T47D (cell line): Measurements from ENCODE around the gene FTHL17.

Source experiments
- DNase-seq, 2 experiments: peaks; one replicate each; pipeline versions ENCODE4 v3.0.0 to v3.0.0-alpha.2; 2011 to 2012; ENCODE audit warnings: low read depth in 1 of 2, low spot score in 1 of 2
- JUND ChIP-seq: IDR thresholded peaks from 2 replicates; pipeline ENCODE4 v1.6.1; 2012; ENCODE audit warnings: low read depth
- in situ Hi-C: cut with HindIII; loops from 2 replicates; pipeline ENCODE4 v1.10.0; 2016; ENCODE audit warnings: low sequenced_read_pairs, low pct_unique_long_range_greater_than_20kb

The FTHL17 gene

GRCh38 chrX:31071262-31071661 lies 579 bp downstream of the FTHL17 start:
- DNase-seq, result no peak
- in situ Hi-C loops, result no loop called here
- no peak for TF ChIP-seq JUND

- in situ Hi-C loops, result no loop called here
- no peak for DNase-seq
- no peak for TF ChIP-seq JUND
These were observed 1.8 kb downstream of the FTHL17 start for GRCh38 chrX:31070057-31070468.

- DNase-seq, result no peak
- in situ Hi-C loops, result no loop called here
- no peak for TF ChIP-seq JUND
These were observed 8.7 kb downstream of the FTHL17 start for GRCh38 chrX:31063114-31063513.

GRCh38 chrX:31061091-31061490 lies 10.8 kb downstream of the FTHL17 start:
- TF ChIP-seq JUND, result no peak
- in situ Hi-C loops, result no loop called here
- no peak for DNase-seq

- DNase-seq, result no peak
- no peak for TF ChIP-seq JUND
- in situ Hi-C loops, result no loop called here
These were observed 11.8 kb downstream of the FTHL17 start for GRCh38 chrX:31060016-31060415.

GRCh38 chrX:31058284-31058683 lies 13.6 kb downstream of the FTHL17 start:
- in situ Hi-C loops, result no loop called here
- DNase-seq, result no peak
- TF ChIP-seq JUND, result no peak

GRCh38 chrX:31057691-31058090 lies 14.2 kb downstream of the FTHL17 start:
- TF ChIP-seq JUND, result no peak
- in situ Hi-C loops, result no loop called here
- DNase-seq, result no peak

DNA sequence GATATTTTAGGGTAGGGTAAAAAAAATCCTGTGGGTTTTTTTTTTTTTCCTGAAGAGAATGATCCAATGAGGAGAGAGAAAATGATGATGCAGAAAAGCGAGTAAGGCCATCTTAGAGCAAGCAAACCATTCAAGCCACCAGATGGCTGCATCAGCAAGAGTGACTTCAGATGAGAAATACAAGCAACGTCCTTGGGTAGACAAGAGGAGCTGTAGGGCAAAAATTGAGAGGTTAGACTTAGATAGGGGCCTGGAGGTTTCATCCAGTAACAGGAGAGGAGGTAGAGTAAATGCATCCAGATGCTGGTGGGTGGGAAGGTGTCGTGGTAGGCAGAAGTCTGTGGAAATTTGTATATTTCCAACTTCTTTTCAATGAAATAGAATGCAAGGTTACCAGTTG lies 14.6 kb downstream of the FTHL17 start:
- in situ Hi-C loops, result no loop called here
- DNase-seq, result no peak
- TF ChIP-seq JUND, result no peak

GRCh38 chrX:31053621-31054020 lies 18.2 kb downstream of the FTHL17 start:
- in situ Hi-C loops, result no loop called here
- no peak for DNase-seq
- no peak for TF ChIP-seq JUND

DNA sequence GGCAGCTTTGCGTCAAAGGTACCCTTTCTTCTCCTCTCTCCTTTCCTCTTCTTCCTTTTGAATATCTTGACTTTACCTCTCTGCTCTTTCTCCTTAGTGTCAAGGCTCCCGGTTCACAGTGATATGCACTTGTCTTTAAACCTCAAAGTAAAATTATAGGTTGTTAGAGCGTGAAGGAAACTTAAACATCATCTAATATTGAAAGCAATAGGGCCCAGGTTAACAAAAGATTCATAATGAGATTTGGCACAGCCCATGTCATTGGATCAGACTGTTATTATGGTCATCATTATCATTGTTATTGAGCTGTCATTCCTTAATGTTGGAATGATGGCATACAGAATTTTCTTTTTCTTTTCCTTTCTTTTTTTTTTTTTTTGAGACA lies 32.5 kb downstream of the FTHL17 start:
- in situ Hi-C loops, result no loop called here
- TF ChIP-seq JUND, result no peak
- no peak for DNase-seq

- TF ChIP-seq JUND, result no peak
- in situ Hi-C loops, result no loop called here
- DNase-seq, result peak; percentile 9 to 46
These were observed 33.1 kb downstream of the FTHL17 start for GRCh38 chrX:31038575-31039326.

DNA sequence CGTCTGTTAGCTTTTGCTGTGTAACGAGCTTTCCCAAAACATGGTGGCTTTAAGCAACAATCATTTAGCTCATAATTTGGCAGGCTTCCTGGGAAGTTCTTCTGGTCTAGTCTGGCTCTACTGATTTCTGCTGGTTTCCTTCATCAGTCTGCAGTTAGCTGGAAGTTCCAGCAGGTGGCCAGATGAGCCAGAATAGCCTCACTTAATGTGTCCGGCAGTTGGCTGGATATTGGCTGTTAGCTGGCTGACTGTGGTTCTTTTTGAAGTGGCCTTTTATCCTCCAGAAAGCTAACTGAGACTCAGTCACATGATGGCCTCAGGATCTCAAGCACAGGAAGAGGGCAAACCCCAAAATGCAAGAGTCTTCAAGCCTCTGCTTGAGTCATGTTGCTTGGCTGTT lies 34.9 kb downstream of the FTHL17 start:
- no peak for TF ChIP-seq JUND
- in situ Hi-C loops, result no loop called here
- peak; percentile 25 to 69 for DNase-seq

- DNase-seq, result no peak
- no peak for TF ChIP-seq JUND
- in situ Hi-C loops, result no loop called here
These were observed 44.5 kb downstream of the FTHL17 start for GRCh38 chrX:31027351-31027750.

DNA sequence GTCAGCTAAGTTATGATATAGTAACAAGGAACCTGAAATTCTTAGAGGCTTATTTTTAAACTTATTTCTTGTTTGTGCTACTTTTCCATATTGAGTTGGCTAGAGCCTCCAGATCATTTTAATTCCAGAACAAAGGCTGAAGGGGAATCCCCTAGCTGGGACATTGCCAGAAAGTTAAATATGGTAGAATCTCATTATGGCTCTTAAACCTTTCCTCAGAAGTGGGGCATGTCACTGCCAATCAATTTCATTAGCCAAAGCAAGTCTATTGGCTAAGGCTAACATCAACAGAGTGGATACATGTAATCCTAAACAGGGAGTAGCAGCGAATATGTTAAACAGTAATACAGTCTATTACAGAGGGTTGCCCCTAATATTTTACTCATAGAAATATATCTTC lies 47.0 kb downstream of the FTHL17 start:
- no peak for DNase-seq
- no peak for TF ChIP-seq JUND
- in situ Hi-C loops, result no loop called here

GRCh38 chrX:31021537-31021936 lies 50.3 kb downstream of the FTHL17 start:
- no peak for TF ChIP-seq JUND
- no peak for DNase-seq
- in situ Hi-C loops, result no loop called here
